HG03175 (cell line): ENCODE data around the gene AREL1.
A peak's percentile ranks its signal among the peaks of the same experiment; 100 is the strongest.
"Not testable (repeated sequence)": the region's sequence is repeated elsewhere in the genome, so short reads cannot be mapped to it uniquely, and the experiment has no call there.

ENCODE experiments used
- ATAC-seq: cut with Tn5 transposase; IDR thresholded peaks from one replicate; pipeline ENCODE4 v1.9.1; 2021; ENCODE audit warnings: mild to moderate bottlenecking, moderate library complexity; ENCODE audit not compliant: unreplicated experiment

The AREL1 gene

GRCh38 chr14:74712499-74713394 is at the start of gene AREL1, which contains the start of gene FCF1:
Gene AREL1 (minus strand): TSS chr14:74713080. CDS start chr14:74685615, 27,465 bp downstream.
Gene FCF1 (plus strand): TSS chr14:74713144. CDS start chr14:74713198, 54 bp downstream.
- ATAC-seq, result peak; percentile 93

GRCh38 chr14:74758505-74758904 is 45.6 kb upstream of the AREL1 start:
- ATAC-seq, result not testable (repeated sequence)

GRCh38 chr14:74756326-74756725 is 43.4 kb upstream of the AREL1 start:
- no peak for ATAC-seq

GRCh38 chr14:74754899-74755298 is 42.0 kb upstream of the AREL1 start:
- ATAC-seq, result no peak

- ATAC-seq, result no peak
Observed at GRCh38 chr14:74754157-74754556, 41.3 kb upstream of the AREL1 start.

GRCh38 chr14:74747237-74747636 is 34.4 kb upstream of the AREL1 start:
- no peak for ATAC-seq

- no peak for ATAC-seq
Observed at GRCh38 chr14:74739293-74740030, 26.6 kb upstream of the AREL1 start.

- no peak for ATAC-seq
Observed at GRCh38 chr14:74737753-74738325, 25.0 kb upstream of the AREL1 start.

- ATAC-seq, result no peak
Observed at GRCh38 chr14:74735125-74735524, 22.2 kb upstream of the AREL1 start.

GRCh38 chr14:74733221-74733620 is 20.3 kb upstream of the AREL1 start:
- ATAC-seq, result no peak

GRCh38 chr14:74732387-74732786 is 19.5 kb upstream of the AREL1 start:
- no peak for ATAC-seq

GRCh38 chr14:74723134-74723533 is 10.3 kb upstream of the AREL1 start:
- ATAC-seq, result no peak

- ATAC-seq, result no peak
Observed at GRCh38 chr14:74720526-74720925, 7.6 kb upstream of the AREL1 start.

GRCh38 chr14:74713395-74713735 is 485 bp upstream of the AREL1 start:
- no peak for ATAC-seq

GRCh38 chr14:74711651-74712050 is 1.2 kb downstream of the AREL1 start:
- ATAC-seq, result no peak

- no peak for ATAC-seq
Observed at GRCh38 chr14:74710480-74710879, 2.4 kb downstream of the AREL1 start.

- ATAC-seq, result no peak
Observed at GRCh38 chr14:74705613-74706500, 7.0 kb downstream of the AREL1 start.

- ATAC-seq, result no peak
Observed at GRCh38 chr14:74704656-74705055, 8.2 kb downstream of the AREL1 start.

- no peak for ATAC-seq
Observed at GRCh38 chr14:74703043-74703442, 9.8 kb downstream of the AREL1 start.

- ATAC-seq, result no peak
Observed at GRCh38 chr14:74702293-74702692, 10.6 kb downstream of the AREL1 start.

- ATAC-seq, result no peak
Observed at GRCh38 chr14:74698465-74698864, 14.4 kb downstream of the AREL1 start.
